NCI-H2227 treated with DMSO at 0.1 percent for 48 hours (cell line): ENCODE results near the gene NBEAL2.
A peak's percentile ranks its signal among the peaks of the same experiment; 100 is the strongest.
"Not testable (repeated sequence)": the region's sequence is repeated elsewhere in the genome, so short reads cannot be mapped to it uniquely, and the experiment has no call there.

Experiments
- DNase-seq: peaks from one replicate; lab custom pipeline; 2025; lab: John Stamatoyannopoulos, UW

Gene NBEAL2

GRCh38 chr3:47012342-47013230, 33.1 kb downstream of the NBEAL2 start:
- no peak for DNase-seq

- DNase-seq, result no peak
Observed at GRCh38 chr3:47013231-47013630, 33.8 kb downstream of the NBEAL2 start.

DNA sequence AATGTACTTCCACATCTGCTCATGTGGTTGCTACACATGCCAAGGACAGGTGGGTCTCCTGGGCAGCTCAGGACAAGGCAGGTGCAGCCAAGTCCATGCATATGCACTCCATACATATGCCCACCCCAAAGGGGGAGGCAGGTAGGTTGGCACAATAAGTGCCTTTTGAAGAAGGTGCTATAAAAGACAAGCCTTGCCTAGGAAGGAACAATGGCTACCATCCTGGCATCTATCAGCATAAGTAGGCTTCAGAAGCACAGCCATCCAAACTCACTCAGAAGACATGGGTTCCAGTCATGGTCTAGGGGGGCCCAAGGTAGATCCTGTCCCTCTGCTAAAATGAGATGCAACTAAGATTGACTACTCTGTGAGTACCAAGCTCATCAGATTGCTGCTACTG, 34.6 kb downstream of the NBEAL2 start:
- DNase-seq, result no peak

GRCh38 chr3:47015151-47015550, 35.7 kb downstream of the NBEAL2 start:
- DNase-seq, result no peak

DNA sequence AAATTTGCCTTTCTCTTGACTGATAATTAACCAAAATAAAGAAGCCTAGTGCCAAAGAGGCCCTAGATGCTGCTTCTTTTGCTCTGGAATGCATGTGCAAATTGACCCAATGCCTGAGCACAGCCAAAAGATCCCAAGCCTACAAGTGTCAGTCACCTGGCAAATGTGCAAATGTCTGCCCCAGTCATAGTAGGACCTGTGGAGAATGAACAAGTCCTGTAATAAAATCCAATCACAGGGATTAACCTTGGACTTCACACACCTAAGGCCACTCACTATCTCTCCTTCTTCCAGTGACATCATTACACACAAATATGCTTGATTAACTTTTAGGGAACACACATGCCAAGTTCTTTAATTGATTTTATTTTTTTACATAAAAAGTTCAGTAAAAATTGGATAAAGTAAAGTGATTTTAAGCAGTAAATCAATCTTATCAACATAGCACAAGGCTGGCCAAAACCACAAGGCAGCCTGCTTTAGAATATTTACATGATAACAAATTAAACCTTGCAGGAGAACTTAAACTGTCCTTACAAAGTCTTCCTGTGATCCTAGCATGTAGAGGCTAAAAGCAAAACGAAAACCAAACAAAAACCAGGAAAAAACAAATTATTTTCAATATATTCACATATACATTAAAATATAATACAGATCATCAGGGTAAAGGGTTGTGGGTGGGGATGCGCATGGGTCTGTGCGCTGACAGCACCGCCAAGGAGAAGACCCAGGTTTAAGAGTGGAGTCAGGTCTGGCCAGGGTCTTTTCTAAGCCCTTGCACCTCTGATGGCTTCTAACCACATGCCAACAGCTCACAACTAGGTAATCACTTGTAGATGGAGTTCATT, 36.8 kb downstream of the NBEAL2 start:
- DNase-seq, result no peak

- DNase-seq, result no peak
Observed at GRCh38 chr3:47016934-47017435, 37.5 kb downstream of the NBEAL2 start.

GRCh38 chr3:47017504-47018268, 38.2 kb downstream of the NBEAL2 start:
- no peak for DNase-seq

GRCh38 chr3:47018269-47018611, 38.8 kb downstream of the NBEAL2 start:
- DNase-seq, result no peak

- no peak for DNase-seq
Observed at GRCh38 chr3:47019201-47019600, 39.7 kb downstream of the NBEAL2 start.

DNA sequence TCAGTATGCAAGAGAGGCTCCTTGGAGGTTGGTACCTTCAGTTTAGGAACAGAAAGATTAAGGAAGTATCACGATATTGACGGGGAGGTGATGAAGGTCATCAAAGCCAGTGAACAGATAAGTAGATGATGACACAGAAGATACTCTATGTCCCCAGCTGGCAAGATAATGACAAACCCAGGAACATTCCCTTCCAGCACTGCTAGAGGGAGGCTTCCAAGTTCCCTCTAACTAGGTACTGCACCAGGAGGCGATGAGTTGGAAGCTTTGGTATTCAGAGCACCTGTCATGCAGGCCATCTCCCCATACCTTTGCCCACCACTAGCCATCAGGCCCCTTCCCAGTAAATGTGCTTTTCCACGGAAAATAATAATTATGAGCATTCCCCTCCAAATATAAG, 40.8 kb downstream of the NBEAL2 start:
- DNase-seq, result no peak

GRCh38 chr3:47022641-47023071, 43.2 kb downstream of the NBEAL2 start:
- DNase-seq, result peak; percentile 4

DNA sequence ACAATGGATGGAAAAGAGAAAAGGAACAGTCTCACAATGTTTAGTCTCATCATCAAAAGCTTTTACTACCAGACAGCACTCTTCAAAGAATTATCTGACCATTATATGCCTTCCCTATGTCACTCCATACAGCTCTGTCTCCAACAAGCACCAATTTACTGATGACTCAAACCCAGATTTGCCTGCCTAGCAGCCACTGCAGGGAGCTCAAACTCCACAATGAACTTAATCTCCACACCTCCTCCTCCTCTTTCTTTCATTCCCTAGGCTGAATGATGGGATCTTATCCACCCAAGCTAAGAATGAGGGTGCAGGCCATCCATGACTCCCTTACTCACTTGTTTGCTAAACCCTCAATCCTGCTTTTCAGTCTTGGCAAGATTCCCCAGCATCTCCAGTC, 45.5 kb downstream of the NBEAL2 start:
- DNase-seq, result peak; percentile 69

- DNase-seq, result not testable (repeated sequence)
Observed at GRCh38 chr3:47026432-47026831, 47.0 kb downstream of the NBEAL2 start.

DNA sequence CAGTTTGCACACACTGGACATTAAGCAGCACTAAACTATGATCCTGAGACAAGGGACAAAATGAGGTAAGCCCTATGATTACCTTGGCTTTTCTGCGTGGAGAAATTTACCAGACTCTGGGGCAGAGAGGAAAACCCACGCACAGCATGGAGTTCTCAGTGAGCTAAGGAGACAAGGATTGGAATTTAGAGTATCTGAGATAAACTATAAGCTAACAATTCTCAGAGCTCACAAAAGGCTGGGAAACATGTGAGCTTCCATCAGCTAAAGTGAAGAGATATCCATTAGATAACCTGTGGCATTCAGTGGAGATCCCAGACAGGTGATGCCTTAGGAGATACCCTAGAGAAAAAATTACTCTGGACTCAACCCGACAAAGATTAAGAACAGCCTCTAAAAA, 48.7 kb downstream of the NBEAL2 start:
- no peak for DNase-seq

DNA sequence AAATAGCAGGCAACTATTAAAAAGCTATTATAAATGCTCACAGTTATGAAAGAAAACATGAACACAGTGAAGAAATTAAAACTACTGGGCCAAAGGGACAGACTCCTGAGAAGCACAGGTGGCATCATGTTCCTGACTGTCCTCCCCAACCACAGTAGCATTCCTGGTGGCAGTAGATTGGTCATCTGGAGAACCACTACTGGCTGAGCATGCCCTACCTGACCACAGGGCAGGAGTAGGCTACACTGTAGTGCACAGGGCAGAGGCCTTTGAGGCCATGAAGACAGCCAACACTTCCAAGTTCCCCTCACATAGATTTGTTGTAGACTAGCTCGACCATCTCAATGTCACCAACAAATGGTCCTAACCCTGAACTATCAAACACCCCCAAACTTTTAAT, 49.2 kb downstream of the NBEAL2 start:
- no peak for DNase-seq

DNA sequence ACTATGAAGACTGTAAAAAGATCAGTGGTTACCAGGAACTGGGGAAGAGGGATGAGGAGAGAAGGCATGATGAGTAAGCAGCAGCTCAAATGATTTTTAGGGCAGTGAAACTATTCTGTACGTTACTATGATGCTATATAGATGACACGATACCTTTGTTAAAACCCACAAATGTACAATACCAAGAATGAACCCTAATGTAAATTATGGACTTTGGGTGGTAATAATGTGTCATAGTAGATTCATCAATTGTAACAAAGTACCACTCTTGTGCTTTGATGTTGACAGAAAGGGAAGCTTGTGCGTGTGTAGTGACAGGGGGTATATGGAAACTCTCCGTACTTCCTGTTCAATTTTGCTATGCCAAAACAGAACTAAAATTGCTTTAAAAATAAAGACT, 51.6 kb downstream of the NBEAL2 start:
- DNase-seq, result not testable (repeated sequence)

DNA sequence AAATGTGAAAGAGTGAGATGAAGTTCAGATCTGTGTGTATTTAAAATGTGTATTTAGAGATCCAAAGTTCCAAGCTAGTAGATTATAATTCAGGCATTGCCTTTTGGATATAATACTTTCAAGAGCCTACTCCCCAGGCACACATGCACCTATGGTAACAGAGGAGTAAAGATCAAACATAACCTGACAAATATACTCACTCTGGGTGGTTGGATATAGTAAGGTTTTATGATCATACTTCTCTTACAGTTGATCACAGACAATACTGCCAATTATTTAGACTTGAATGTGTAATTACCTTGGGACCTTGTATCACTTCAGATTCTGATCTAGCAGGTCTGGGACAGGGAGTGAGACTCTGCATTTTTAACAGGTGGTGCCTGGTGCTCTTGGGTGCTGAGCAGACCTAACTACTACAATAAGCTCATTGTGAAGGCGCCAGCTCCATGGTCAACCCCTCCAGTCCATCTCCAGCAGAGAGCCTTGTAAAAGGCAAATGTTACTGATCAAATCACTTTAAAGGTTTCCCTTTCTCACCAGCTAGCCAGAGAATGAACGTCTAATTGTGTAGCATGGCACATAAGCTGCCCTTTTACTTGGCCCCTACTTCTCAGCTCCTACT, 55.5 kb downstream of the NBEAL2 start:
- DNase-seq, result no peak

DNA sequence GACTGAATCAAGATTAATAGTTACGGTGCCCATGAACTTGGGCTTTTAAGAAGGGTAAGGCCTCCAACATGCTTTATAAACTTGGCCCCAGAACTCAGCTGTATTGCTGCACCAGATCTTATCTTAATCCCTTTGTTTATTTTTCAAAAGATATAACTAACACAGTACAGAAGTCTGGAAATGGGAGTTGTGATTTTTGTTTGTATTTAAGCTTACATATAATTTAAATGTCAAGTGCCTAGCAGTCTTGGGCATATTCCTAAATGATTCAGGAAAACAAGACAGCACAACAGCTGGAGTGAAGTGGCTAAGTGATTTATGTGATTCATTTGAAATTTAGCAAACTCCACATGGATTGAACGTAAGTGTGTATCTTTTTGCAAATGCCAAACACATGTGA, 56.2 kb downstream of the NBEAL2 start:
- no peak for DNase-seq

DNA sequence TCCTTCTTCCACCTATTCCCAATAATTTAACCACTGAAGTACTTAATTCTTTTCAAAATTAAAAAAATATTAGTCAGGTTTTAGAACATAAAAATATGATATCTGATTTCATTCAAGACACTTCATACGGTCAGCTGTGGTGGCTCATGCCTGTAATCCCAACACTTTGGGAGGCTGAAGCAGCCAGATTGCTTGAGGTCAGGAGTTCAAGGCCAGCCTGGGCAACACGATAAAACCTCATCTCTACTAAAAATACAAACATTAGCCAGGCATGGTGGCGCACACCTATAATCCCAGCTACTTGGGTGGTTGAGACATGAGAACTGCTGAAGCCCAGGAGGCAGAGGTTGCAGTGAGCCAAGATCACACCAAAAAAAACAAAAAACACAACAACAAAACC, 56.7 kb downstream of the NBEAL2 start:
- DNase-seq, result no peak

DNA sequence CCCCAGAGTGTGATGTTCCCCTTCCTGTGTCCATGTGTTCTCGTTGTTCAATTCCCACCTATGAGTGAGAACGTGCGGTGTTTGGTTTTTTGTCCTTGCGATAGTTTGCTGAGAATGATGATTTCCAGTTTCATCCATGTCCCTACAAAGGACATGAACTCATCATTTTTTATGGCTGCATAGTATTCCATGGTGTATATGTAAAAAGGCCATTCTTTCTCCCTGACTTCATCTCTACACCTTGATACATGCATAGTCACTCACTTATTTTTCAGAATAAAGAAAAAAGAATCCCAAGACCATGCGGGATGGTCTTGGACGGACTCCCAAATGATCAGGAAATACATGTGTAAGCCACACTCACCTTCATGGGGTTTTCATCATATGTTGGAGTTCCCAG, 57.8 kb downstream of the NBEAL2 start:
- DNase-seq, result not testable (repeated sequence)

GRCh38 chr3:47041114-47041513, 61.6 kb downstream of the NBEAL2 start:
- DNase-seq, result no peak
